H1 (cell line): ENCODE measurements around the gene WNT11. TPM values are rescaled to one million over a fixed set of nuclear protein-coding genes. Genes with fewer than 3 reads are reported as not detected.

Source experiments
- CTCF ChIA-PET: fragments of 300-600 bp; sonication (Branson Sonifier 250); formaldehyde crosslinking; loops from one replicate; lab custom pipeline; 2021; ENCODE audit not compliant: partially characterized antibody; lab: Charles Lee
- POLR2A ChIA-PET: fragments of 300-600 bp; sonication (Branson Sonifier 250); formaldehyde crosslinking; loops from one replicate; lab custom pipeline; 2021; ENCODE audit warnings: inconsistent platforms; ENCODE audit not compliant: partially characterized antibody; lab: Charles Lee
- DNase-seq, 2 experiments: peaks; one replicate each; pipeline versions ENCODE4 v3.0.0 to v3.0.0-alpha.2; 2010 to 2022; ENCODE audit warnings: low spot score in 2 of 2, low read depth in 1 of 2, mixed read lengths in 1 of 2
- FAIRE-seq: peaks from 2 replicates; lab custom pipeline; 2011; peaks lifted over from hg19 to GRCh38; lab: Jason Lieb, UNC
- H2AFZ ChIP-seq: 2 replicates; pipeline ENCODE4 v1.8.1; 2012; ENCODE audit warnings: low read length, inconsistent platforms
- H2AK5ac ChIP-seq: 2 replicates; pipeline ENCODE4 v1.6.1; 2013; ENCODE audit warnings: low read depth, low read length
- H2BK120ac ChIP-seq: replicated peaks from 2 replicates; pipeline ENCODE3; 2013; ENCODE audit warnings: low read depth, low read length, inconsistent platforms
- H2BK12ac ChIP-seq: 2 replicates; pipeline ENCODE4 v1.6.1; 2013; ENCODE audit warnings: low read depth, low read length
- H2BK15ac ChIP-seq: 2 replicates; pipeline ENCODE4 v1.6.1; 2013; ENCODE audit warnings: low read length
- H2BK20ac ChIP-seq: 2 replicates; pipeline ENCODE4 v1.6.1; 2013; ENCODE audit warnings: low read length
- H2BK5ac ChIP-seq: 2 replicates; pipeline ENCODE4 v1.6.1; 2013; ENCODE audit warnings: low read depth, low read length
- H3K14ac ChIP-seq: 2 replicates; pipeline ENCODE4 v1.6.1; 2013; ENCODE audit warnings: inconsistent platforms; ENCODE audit not compliant: insufficient read length
- H3K18ac ChIP-seq: 2 replicates; pipeline ENCODE4 v1.6.1; 2013; ENCODE audit warnings: low read length; ENCODE audit errors: extremely low read depth
- H3K23ac ChIP-seq: 2 replicates; pipeline ENCODE4 v1.6.1; 2013; ENCODE audit warnings: inconsistent platforms; ENCODE audit not compliant: insufficient read length
- H3K23me2 ChIP-seq: 2 replicates; pipeline ENCODE4 v1.6.1; 2013; ENCODE audit warnings: low read depth, low read length
- H3K27ac ChIP-seq: 2 replicates; pipeline ENCODE4 v1.6.1; 2011; ENCODE audit warnings: low read depth, low read length, inconsistent platforms
- H3K27me3 ChIP-seq, 4 experiments: replicated peaks in 1 of 4; 1 replicate in 1 of 4; 2 replicates in 3 of 4; pipeline versions ENCODE4 v1.6.1 to v1.8.1; 2011 to 2013; ENCODE audit warnings: low read length in 3 of 4, mild to moderate bottlenecking in 3 of 4, inconsistent platforms in 2 of 4, mixed read lengths in 2 of 4, moderate library complexity in 1 of 4; ENCODE audit not compliant: control insufficient read depth in 3 of 4, insufficient read depth in 3 of 4; ENCODE audit errors: extremely low read depth in 1 of 4
- H3K36me3 ChIP-seq, 4 experiments: 2 replicates each; pipeline versions ENCODE4 v1.6.1 to v1.8.1; 2011 to 2013; ENCODE audit warnings: mild to moderate bottlenecking in 4 of 4, low read length in 3 of 4, moderate library complexity in 2 of 4, control low read depth in 1 of 4, inconsistent platforms in 1 of 4; ENCODE audit not compliant: insufficient read depth in 4 of 4, control insufficient read depth in 2 of 4
- H3K4ac ChIP-seq: replicated peaks from 2 replicates; pipeline ENCODE3; 2013; ENCODE audit warnings: low read length, low read depth, mixed read lengths, inconsistent platforms; ENCODE audit not compliant: insufficient read length
- H3K4me1 ChIP-seq, 4 experiments: replicated peaks in 1 of 4; 1 replicate in 1 of 4; 2 replicates in 3 of 4; pipeline versions ENCODE4 v1.6.1 to v1.8.1; 2011 to 2013; ENCODE audit warnings: low read length in 3 of 4, inconsistent platforms in 2 of 4, mixed read lengths in 1 of 4; ENCODE audit not compliant: insufficient read depth in 4 of 4, control insufficient read depth in 3 of 4
- H3K4me2 ChIP-seq, 2 experiments: 2 replicates each; pipeline versions ENCODE4 v1.6.1 to v1.8.1; 2011 to 2013; ENCODE audit warnings: low read depth in 2 of 2, low read length in 2 of 2, control low read depth in 1 of 2, inconsistent platforms in 1 of 2, mild to moderate bottlenecking in 1 of 2; ENCODE audit not compliant: insufficient read depth in 1 of 2
- H3K4me3 ChIP-seq, 4 experiments: fragments of 200-600, 300-600 bp in 1 of 4; sonication (generic), shearing (Covaris generic), sonication (Bioruptor Twin) in 1 of 4; 2 replicates each; pipeline versions ENCODE4 v1.5.1 to v1.8.1; 2011 to 2016; ENCODE audit warnings: low read length in 4 of 4, low read depth in 3 of 4, control low read depth in 2 of 4, inconsistent platforms in 2 of 4, mild to moderate bottlenecking in 2 of 4, mixed read lengths in 1 of 4, moderate library complexity in 1 of 4; ENCODE audit not compliant: insufficient read depth in 2 of 4; ENCODE audit errors: extremely low read depth in 1 of 4
- H3K56ac ChIP-seq: replicated peaks from 2 replicates; pipeline ENCODE3; 2013; ENCODE audit warnings: low read depth, mild to moderate bottlenecking, mixed read lengths, low read length, inconsistent platforms; ENCODE audit not compliant: insufficient read length
- H3K79me1 ChIP-seq: 2 replicates; pipeline ENCODE4 v1.6.1; 2013; ENCODE audit warnings: low read depth, low read length, control low read depth
- H3K79me2 ChIP-seq, 2 experiments: 2 replicates each; pipeline versions ENCODE4 v1.6.1 to v1.8.1; 2012 to 2013; ENCODE audit warnings: low read length in 2 of 2, mild to moderate bottlenecking in 2 of 2, inconsistent platforms in 1 of 2; ENCODE audit not compliant: insufficient read depth in 2 of 2, control insufficient read depth in 1 of 2
- H3K9ac ChIP-seq, 4 experiments: replicated peaks in 1 of 4; 1 replicate in 1 of 4; 2 replicates in 3 of 4; pipeline versions ENCODE4 v1.6.1 to v1.8.1; 2011 to 2013; ENCODE audit warnings: low read depth in 3 of 4, low read length in 3 of 4, control low read depth in 2 of 4, mild to moderate bottlenecking in 2 of 4, moderate library complexity in 2 of 4, inconsistent platforms in 1 of 4; ENCODE audit errors: extremely low read depth in 1 of 4
- H3K9me3 ChIP-seq, 2 experiments: 2 replicates each; pipeline versions ENCODE4 v1.6.1 to v1.8.1; 2012 to 2013; ENCODE audit warnings: mild to moderate bottlenecking in 2 of 2, moderate library complexity in 2 of 2, control low read depth in 1 of 2, inconsistent platforms in 1 of 2, low read depth in 1 of 2, low read length in 1 of 2, mixed read lengths in 1 of 2; ENCODE audit not compliant: insufficient read depth in 2 of 2
- H4K20me1 ChIP-seq, 2 experiments: replicated peaks in 1 of 2; 2 replicates each; pipeline versions ENCODE3 to v1.8.1; 2011 to 2013; ENCODE audit warnings: inconsistent platforms in 2 of 2, low read length in 2 of 2, mild to moderate bottlenecking in 1 of 2; ENCODE audit not compliant: insufficient read depth in 2 of 2, control insufficient read depth in 1 of 2
- H4K5ac ChIP-seq: 2 replicates; pipeline ENCODE4 v1.6.1; 2013; ENCODE audit warnings: low read length, low read depth, mixed read lengths, inconsistent platforms; ENCODE audit not compliant: insufficient read length
- H4K8ac ChIP-seq: 2 replicates; pipeline ENCODE4 v1.8.0; 2013; ENCODE audit warnings: mild to moderate bottlenecking, moderate library complexity, low read length, inconsistent platforms; ENCODE audit not compliant: insufficient read depth; ENCODE audit errors: extremely low read depth
- H4K91ac ChIP-seq: replicated peaks from 2 replicates; pipeline ENCODE3; 2013; ENCODE audit warnings: low read length, mixed read lengths, inconsistent platforms; ENCODE audit not compliant: insufficient read length
- ATF3 ChIP-seq: IDR thresholded peaks from 2 replicates; pipeline ENCODE4 v1.6.1; 2011; ENCODE audit warnings: low read depth, mild to moderate bottlenecking, low read length; ENCODE audit not compliant: insufficient read depth
- CBX5 ChIP-seq: fragments of 300-800, 300-1000 bp; sonication (generic); IDR thresholded peaks from 2 replicates; pipeline ENCODE4 v1.7.1; 2016; ENCODE audit warnings: antibody characterized with exemption, low read length, low read depth
- CEBPB ChIP-seq: IDR thresholded peaks from 2 replicates; pipeline ENCODE4 v1.6.1; 2012; ENCODE audit warnings: low read depth, low read length
- CREB1 ChIP-seq: IDR thresholded peaks from 2 replicates; pipeline ENCODE4 v1.6.1; 2012; ENCODE audit warnings: inconsistent platforms
- RAD21 ChIP-seq, 2 experiments: IDR thresholded peaks in 1 of 2; conservative IDR thresholded peaks in 1 of 2; 2 replicates each; pipeline ENCODE4 v1.6.1; 2011; ENCODE audit warnings: low read depth in 2 of 2, low read length in 2 of 2, improper control_type of control experiment in 1 of 2, inconsistent platforms in 1 of 2, mild to moderate bottlenecking in 1 of 2, moderate library complexity in 1 of 2
- SIN3A ChIP-seq, 2 experiments: IDR thresholded peaks in 1 of 2; conservative IDR thresholded peaks in 1 of 2; 2 replicates each; pipeline ENCODE4 v1.6.1; 2011 to 2012; ENCODE audit warnings: low read length in 2 of 2, improper control_type of control experiment in 1 of 2, low read depth in 1 of 2, mild to moderate bottlenecking in 1 of 2
- SIRT6 ChIP-seq: IDR thresholded peaks from one replicate; pipeline ENCODE4 v1.7.1; 2012; ENCODE audit warnings: low read length, inconsistent platforms
- SP1 ChIP-seq: IDR thresholded peaks from 2 replicates; pipeline ENCODE4 v1.6.1; 2011; ENCODE audit warnings: low read depth, low read length
- SRF ChIP-seq: IDR thresholded peaks from 2 replicates; pipeline ENCODE4 v1.6.1; 2011; ENCODE audit warnings: mild to moderate bottlenecking, low read depth, low read length, moderate library complexity
- TAF7 ChIP-seq: optimal IDR thresholded peaks from 2 replicates; pipeline ENCODE3; 2011; ENCODE audit warnings: low read depth, mild to moderate bottlenecking, inconsistent platforms, low read length, moderate library complexity, borderline replicate concordance
- USF2 ChIP-seq: IDR thresholded peaks from 2 replicates; pipeline ENCODE4 v1.6.1; 2011; ENCODE audit warnings: low read length, improper control_type of control experiment
- YY1 ChIP-seq: IDR thresholded peaks from 2 replicates; pipeline ENCODE4 v1.6.1; 2011; ENCODE audit warnings: low read depth, mild to moderate bottlenecking, low read length
- ZNF274 ChIP-seq: IDR thresholded peaks from 2 replicates; pipeline ENCODE4 v1.7.0; 2012; ENCODE audit warnings: low read length, borderline replicate concordance; ENCODE audit errors: extremely low read depth
- WGBS, 2 experiments: shearing (Covaris generic) in 1 of 2; methylation state at CpG; one replicate each; pipeline versions ENCODE4 v1.1.6 to v1.1.7; 2013 to 2015; ENCODE audit warnings: low lambda C conversion rate in 2 of 2, mixed read lengths in 2 of 2, inconsistent platforms in 1 of 2, low coverage in 1 of 2, missing lambda C conversion rate in 1 of 2; ENCODE audit not compliant: insufficient replicate concordance in 2 of 2, insufficient coverage in 1 of 2, insufficient read length in 1 of 2; ENCODE audit errors: extremely low coverage in 1 of 2, missing lambda C conversion rate in 1 of 2; 5-methylcytosine and 5-hydroxymethylcytosine counted together
- polyA plus RNA-seq, 7 experiments: library from polyadenylated mRNA; depleted of rRNA in 3 of 7; stranded (reverse) in 5 of 7; unstranded in 2 of 7; fragments of >200 nt in 5 of 7; fragments of 200-250 nt in 2 of 7; gene quantifications; 1 replicate in 5 of 7; 2 replicates in 1 of 7; 4 replicates in 1 of 7; pipeline versions ENCODE4 v1.2.1 to v1.2.3, GENCODE V29; 2011 to 2013; ENCODE audit warnings: missing spikeins in 2 of 7, mixed read lengths in 2 of 7
- total RNA-seq: library from RNA; stranded (reverse); fragmentation: NEBNext Ultra II Directional; extraction: Animal tissue kit (Norgen Biotek cat#: 25700); gene quantifications from 2 replicates; pipeline ENCODE4 v1.2.1, GENCODE V29; 2021

Gene WNT11
- total and polyA plus RNA-seq, 2 of the 8 experiments (the other 6 are each of a cell fraction or from before 2014, with no cell fraction given): 0.11 to 0.45 TPM

GRCh38 chr11:76184551-76184993 is 21.7 kb downstream of the WNT11 start:
- H2AK5ac ChIP-seq: no peak overlapping the region
- no peaks in the 10 kb centered on the region for H3K79me2 ChIP-seq
- 85% methylated on average over 6 of the region's 7 CpGs; no CpG with 5 or more reads in 1 of the 2 experiments for WGBS, 2 experiments
- H3K18ac ChIP-seq: no peak overlapping the region
- H3K9ac ChIP-seq: no peak overlapping the region
- H4K8ac ChIP-seq: no peak overlapping the region
- FAIRE-seq (no peak), DNase-seq (no peak)
- no peak overlapping the region for H2BK12ac ChIP-seq
- H3K4me2 ChIP-seq: no peak overlapping the region
- ChIA-PET POLR2A (interaction anchor here (1.2 kb wide), 1 partner anchor 27 kb away, joined by 3 read pairs; no protein-coding TSS in a partner anchor), CTCF (interaction anchor here (0.8 to 1.3 kb wide), 3 partner anchors 10 to 29 kb away, joined by 3 to 7 read pairs (median 6); no protein-coding TSS in a partner anchor)
- no peaks in the 10 kb centered on the region; a peak in 1 of 8 replicates for H3K36me3 ChIP-seq
- no peak overlapping the region for H3K4me3 ChIP-seq
- H2BK15ac ChIP-seq: no peak overlapping the region
- no peaks in the 10 kb centered on the region for H3K23me2 ChIP-seq
- no peak overlapping the region for H4K91ac ChIP-seq
- no peak overlapping the region for H3K27ac ChIP-seq
- H3K9me3 ChIP-seq: no peaks in the 10 kb centered on the region
- H4K20me1 ChIP-seq: no peaks in the 10 kb centered on the region
- H3K23ac ChIP-seq: no peak overlapping the region
- H3K27me3 ChIP-seq: no peaks in the 10 kb centered on the region
- no peak overlapping the region for H2AFZ ChIP-seq
- no peak overlapping the region for H3K56ac ChIP-seq
- no peak overlapping the region for H2BK120ac ChIP-seq
- no peak overlapping the region for H2BK20ac ChIP-seq
- no peaks in the 10 kb centered on the region for H3K79me1 ChIP-seq
- no peak overlapping the region for H3K4ac ChIP-seq
- no peak overlapping the region for H3K14ac ChIP-seq
- no peaks in the 10 kb centered on the region; a peak in 2 of 7 replicates for H3K4me1 ChIP-seq
- H2BK5ac ChIP-seq: no peak overlapping the region
- H4K5ac ChIP-seq: no peak overlapping the region
- TF ChIP-seq SRF (no peak), SP1 (no peak), RAD21 (IDR thresholded peaks at IDR 0.05 in 1 of 2, conservative IDR thresholded peaks at IDR 0.05 in 1 of 2; ENCODE audit: low read depth in 2 of 2, low read length in 2 of 2) (no peak), SIN3A (conservative IDR thresholded peaks at IDR 0.05 in 1 of 2, IDR thresholded peaks at IDR 0.05 in 1 of 2; ENCODE audit: low read depth in 1 of 2, low read length in 2 of 2) (no peak), CBX5 (no peak), SIRT6 (no peak), USF2 (no peak), ZNF274 (no peak), ATF3 (no peak), YY1 (no peak), CEBPB (no peak), CREB1 (no peak), TAF7 (no peak)
